ENCODE data around the gene BMP5.
A peak's percentile ranks its signal among the peaks of the same experiment; 100 is the strongest.
"Not testable (repeated sequence)": the region's sequence is repeated elsewhere in the genome, so short reads cannot be mapped to it uniquely, and the experiment has no call there.

BMP5 gene

GRCh38 chr6:55913228-55914195 lies 38.1 kb upstream of the BMP5 start:
- no peak overlapping the region for H3K4me3 ChIP-seq (ENCODE audit: low read depth, low read length)
- no peaks in the 10 kb centered on the region for H3K36me3 ChIP-seq
- DNase-seq = no peak
- H3K27me3 ChIP-seq = no peaks in the 10 kb centered on the region
- H3K9me3 ChIP-seq = no peaks in the 10 kb centered on the region
- no peak for TF ChIP-seq CTCF (IDR thresholded peaks at IDR 0.05; ENCODE audit: low read depth, low read length)
- peaks cover 13% of the 10 kb centered on the region for H3K4me1 ChIP-seq

DNA sequence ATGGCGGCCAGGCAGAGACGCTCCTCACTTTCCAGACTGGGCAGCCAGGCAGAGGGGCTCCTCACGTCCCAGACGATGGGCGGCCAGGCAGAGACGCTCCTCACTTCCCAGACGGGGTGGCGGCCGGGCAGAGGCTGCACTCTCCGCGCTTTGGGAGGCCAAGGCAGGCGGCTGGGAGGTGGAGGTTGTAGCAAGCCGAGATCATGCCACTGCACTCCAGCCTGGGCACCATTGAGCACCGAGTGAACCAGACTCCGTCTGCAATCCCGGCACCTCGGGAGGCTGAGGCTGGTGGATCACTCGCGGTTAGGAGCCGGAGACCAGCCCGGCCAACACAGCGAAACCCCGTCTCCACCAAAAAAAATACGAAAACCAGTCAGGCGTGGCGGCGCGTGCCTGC lies 35.1 kb upstream of the BMP5 start:
- H3K4me1 ChIP-seq; H3K36me3 ChIP-seq; H3K4me3 ChIP-seq (ENCODE audit: low read depth, low read length); DNase-seq; H3K27me3 ChIP-seq; H3K9me3 ChIP-seq: not testable (repeated sequence)

- DNase-seq; H3K4me3 ChIP-seq (ENCODE audit: low read depth, low read length); H3K27me3 ChIP-seq; H3K4me1 ChIP-seq; H3K9me3 ChIP-seq; H3K36me3 ChIP-seq: not testable (repeated sequence)
These were observed 34.5 kb upstream of the BMP5 start for GRCh38 chr6:55909911-55910310.

- Histone ChIP-seq H3K4me3 (ENCODE audit: low read depth, low read length) (no peak overlapping the region), H3K27me3 (no peaks in the 10 kb centered on the region), H3K9me3 (no peaks in the 10 kb centered on the region), H3K4me1 (no peaks in the 10 kb centered on the region), H3K36me3 (no peaks in the 10 kb centered on the region)
- no peak for DNase-seq
- no peak for TF ChIP-seq CTCF (IDR thresholded peaks at IDR 0.05; ENCODE audit: low read depth, low read length)
These were observed 27.4 kb upstream of the BMP5 start for GRCh38 chr6:55902796-55903195.

- TF ChIP-seq CTCF (IDR thresholded peaks at IDR 0.05; ENCODE audit: low read depth, low read length) = no peak
- Histone ChIP-seq H3K36me3 (no peaks in the 10 kb centered on the region), H3K4me3 (ENCODE audit: low read depth, low read length) (no peak overlapping the region), H3K4me1 (no peaks in the 10 kb centered on the region), H3K9me3 (no peaks in the 10 kb centered on the region), H3K27me3 (no peaks in the 10 kb centered on the region)
- DNase-seq = no peak
These were observed 26.4 kb upstream of the BMP5 start for GRCh38 chr6:55901765-55902270.

GRCh38 chr6:55898342-55898741 lies 23.0 kb upstream of the BMP5 start:
- H3K4me1 ChIP-seq = no peaks in the 10 kb centered on the region
- H3K9me3 ChIP-seq = no peaks in the 10 kb centered on the region
- TF ChIP-seq CTCF (IDR thresholded peaks at IDR 0.05; ENCODE audit: low read depth, low read length) = no peak
- H3K27me3 ChIP-seq = no peaks in the 10 kb centered on the region
- no peaks in the 10 kb centered on the region for H3K36me3 ChIP-seq
- no peak for DNase-seq
- H3K4me3 ChIP-seq (ENCODE audit: low read depth, low read length) = no peak overlapping the region

DNA sequence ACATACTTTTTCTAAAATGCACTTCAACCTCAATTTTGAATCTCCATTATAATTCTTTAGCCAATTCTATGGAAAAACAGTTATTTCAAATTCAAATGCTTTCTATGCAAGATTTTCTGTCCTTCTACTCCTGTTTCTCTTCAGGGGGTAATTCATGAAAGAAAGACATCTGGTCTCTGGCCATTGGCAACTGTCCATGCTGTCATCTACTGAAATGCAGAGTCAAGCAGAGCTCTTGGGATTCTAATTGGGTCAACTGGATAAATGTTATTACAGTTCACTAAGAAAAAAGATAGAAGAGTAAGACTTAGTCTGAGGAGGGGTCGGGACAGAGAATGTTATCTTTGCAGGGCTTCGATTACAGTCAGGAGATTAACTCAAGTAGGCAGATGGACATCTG lies 22.0 kb upstream of the BMP5 start:
- H3K27me3 ChIP-seq = no peaks in the 10 kb centered on the region
- H3K4me1 ChIP-seq = no peaks in the 10 kb centered on the region
- TF ChIP-seq CTCF (IDR thresholded peaks at IDR 0.05; ENCODE audit: low read depth, low read length) = no peak
- H3K4me3 ChIP-seq (ENCODE audit: low read depth, low read length) = no peak overlapping the region
- no peaks in the 10 kb centered on the region for H3K9me3 ChIP-seq
- DNase-seq = peak; percentile 19
- H3K36me3 ChIP-seq = no peaks in the 10 kb centered on the region

Data from BE2C (cell line).